Astrocyte (in vitro differentiated cells and primary cell): ENCODE data around the gene SYT4.

Experiments
- EZH2 ChIP-seq: IDR thresholded peaks from 2 replicates; pipeline ENCODE4 v1.6.1; 2012; ENCODE audit warnings: mild to moderate bottlenecking, low read length, inconsistent platforms; ENCODE audit not compliant: insufficient read depth
- TF ChIP-seq, protein P1 (sequence below): IDR thresholded peaks from 2 replicates; pipeline ENCODE4 v1.5.1; 2011; ENCODE audit warnings: low read depth, mild to moderate bottlenecking, inconsistent platforms, low read length, moderate library complexity; ENCODE audit not compliant: insufficient read depth

DNA sequence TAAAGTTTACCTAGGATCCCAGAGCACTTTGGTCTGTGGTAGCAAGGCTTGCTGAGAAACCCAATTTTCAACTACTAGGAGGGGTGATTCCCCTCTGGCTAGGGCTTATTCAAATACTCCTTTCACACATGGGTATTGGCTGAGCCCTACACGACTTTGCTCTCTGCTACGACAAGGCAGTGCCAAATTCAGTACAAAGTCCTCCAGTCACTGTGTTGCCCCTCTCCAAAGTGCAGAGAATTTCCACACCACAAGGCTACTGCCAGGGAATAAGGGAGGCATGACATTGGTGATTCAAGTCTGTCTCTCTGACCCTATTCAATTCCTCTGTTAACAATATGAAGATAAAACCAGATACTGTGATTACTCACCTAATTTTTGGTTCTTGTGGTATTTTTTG, 38.9 kb downstream of the SYT4 start:
- TF ChIP-seq EZH2, result no peak
- TF ChIP-seq, protein P1, sequence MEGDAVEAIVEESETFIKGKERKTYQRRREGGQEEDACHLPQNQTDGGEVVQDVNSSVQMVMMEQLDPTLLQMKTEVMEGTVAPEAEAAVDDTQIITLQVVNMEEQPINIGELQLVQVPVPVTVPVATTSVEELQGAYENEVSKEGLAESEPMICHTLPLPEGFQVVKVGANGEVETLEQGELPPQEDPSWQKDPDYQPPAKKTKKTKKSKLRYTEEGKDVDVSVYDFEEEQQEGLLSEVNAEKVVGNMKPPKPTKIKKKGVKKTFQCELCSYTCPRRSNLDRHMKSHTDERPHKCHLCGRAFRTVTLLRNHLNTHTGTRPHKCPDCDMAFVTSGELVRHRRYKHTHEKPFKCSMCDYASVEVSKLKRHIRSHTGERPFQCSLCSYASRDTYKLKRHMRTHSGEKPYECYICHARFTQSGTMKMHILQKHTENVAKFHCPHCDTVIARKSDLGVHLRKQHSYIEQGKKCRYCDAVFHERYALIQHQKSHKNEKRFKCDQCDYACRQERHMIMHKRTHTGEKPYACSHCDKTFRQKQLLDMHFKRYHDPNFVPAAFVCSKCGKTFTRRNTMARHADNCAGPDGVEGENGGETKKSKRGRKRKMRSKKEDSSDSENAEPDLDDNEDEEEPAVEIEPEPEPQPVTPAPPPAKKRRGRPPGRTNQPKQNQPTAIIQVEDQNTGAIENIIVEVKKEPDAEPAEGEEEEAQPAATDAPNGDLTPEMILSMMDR, result no peak
